VCaP (cell line): ENCODE data around the gene HIP1.
"Not testable (repeated sequence)": the region's sequence is repeated elsewhere in the genome, so short reads cannot be mapped to it uniquely, and the experiment has no call there.

ENCODE experiments used
- H3K27ac ChIP-seq: fragments of 450-650 bp; 2 replicates; pipeline ENCODE4 v1.5.1; 2017
- CTCF ChIP-seq: fragments of 450-650 bp; conservative IDR thresholded peaks from 2 replicates; pipeline ENCODE4 v1.5.1; 2017; ENCODE audit warnings: mild to moderate bottlenecking, moderate library complexity

Gene HIP1

GRCh38 chr7:75572396-75572795, 166.3 kb downstream of the HIP1 start:
- no peak overlapping the region for H3K27ac ChIP-seq
- TF ChIP-seq CTCF: no peak

- no peak overlapping the region for H3K27ac ChIP-seq
- no peak for TF ChIP-seq CTCF
Measured at GRCh38 chr7:75571209-75571608, 167.5 kb downstream of the HIP1 start.

- H3K27ac ChIP-seq: not testable (repeated sequence)
Measured at GRCh38 chr7:75569629-75570282, 169.0 kb downstream of the HIP1 start.

GRCh38 chr7:75567948-75568595, 170.7 kb downstream of the HIP1 start:
- H3K27ac ChIP-seq: peak overlapping the region; percentile 99; the same call in 1 of the 2 replicates
- TF ChIP-seq CTCF: no peak

GRCh38 chr7:75565132-75565837, 173.5 kb downstream of the HIP1 start:
- peak overlapping the region; percentile 99 for H3K27ac ChIP-seq
- TF ChIP-seq CTCF: no peak

GRCh38 chr7:75563171-75563570, 175.6 kb downstream of the HIP1 start:
- no peak for TF ChIP-seq CTCF
- H3K27ac ChIP-seq: peak overlapping the region; percentile 99

GRCh38 chr7:75559976-75560365, 178.8 kb downstream of the HIP1 start:
- no peak overlapping the region for H3K27ac ChIP-seq
- TF ChIP-seq CTCF: no peak
